OCI-LY3 (cell line): ENCODE data around the gene CENPM.

Source experiments
- H2AFZ ChIP-seq: fragments of 200-600, 300-600 bp; shearing (Covaris generic); 2 replicates; pipeline ENCODE4 v1.6.0; 2014; ENCODE audit warnings: antibody characterized with exemption, low read depth, low read length
- H3K27ac ChIP-seq: fragments of 200-600, 300-600 bp; sonication (generic); 2 replicates; pipeline ENCODE4 v1.5.1; 2014; ENCODE audit warnings: mild to moderate bottlenecking, low read length, moderate library complexity, mixed read lengths
- H3K27me3 ChIP-seq: fragments of 200-600, 300-600 bp; sonication (generic); 2 replicates; pipeline ENCODE4 v1.6.1; 2014; ENCODE audit warnings: low read depth, low read length, mixed read lengths
- H3K36me3 ChIP-seq: fragments of 200-600, 300-600 bp; sonication (generic); replicated peaks from 2 replicates; pipeline ENCODE3; 2014; ENCODE audit warnings: low read depth, low read length, mixed read lengths
- H3K4me1 ChIP-seq: fragments of 300-600, 200-600 bp; sonication (generic); 2 replicates; pipeline ENCODE4 v1.6.1; 2014; ENCODE audit warnings: low read length, mixed read lengths
- H3K4me2 ChIP-seq: fragments of 200-600, 300-600 bp; sonication (generic); 2 replicates; pipeline ENCODE4 v1.6.1; 2014; ENCODE audit warnings: low read length, mixed read lengths
- H3K4me3 ChIP-seq: fragments of 300-600, 200-600 bp; sonication (generic); 2 replicates; pipeline ENCODE4 v1.5.1; 2014; ENCODE audit warnings: antibody characterized with exemption, mild to moderate bottlenecking, low read length, moderate library complexity
- H3K79me2 ChIP-seq: fragments of 300-600, 200-600 bp; shearing (Covaris generic); 2 replicates; pipeline ENCODE4 v1.6.1; 2014; ENCODE audit warnings: mild to moderate bottlenecking, low read length, mixed read lengths
- H3K9ac ChIP-seq: fragments of 300-600, 200-600 bp; shearing (Covaris generic); 2 replicates; pipeline ENCODE4 v1.6.0; 2014; ENCODE audit warnings: mild to moderate bottlenecking, low read length, moderate library complexity
- H3K9me3 ChIP-seq: fragments of 200-600, 300-600 bp; shearing (Covaris generic); 2 replicates; pipeline ENCODE4 v1.6.1; 2014; ENCODE audit warnings: low read length, mixed read lengths; ENCODE audit not compliant: insufficient read depth
- H4K20me1 ChIP-seq: fragments of 200-600, 300-600 bp; sonication (generic); 2 replicates; pipeline ENCODE4 v1.6.1; 2016; ENCODE audit warnings: low read length, mixed read lengths; ENCODE audit not compliant: insufficient read depth
- CTCF ChIP-seq: fragments of 200-600, 300-600 bp; sonication (generic); IDR thresholded peaks from 2 replicates; pipeline ENCODE4 v1.5.1; 2014; ENCODE audit warnings: antibody characterized with exemption, low read length, low read depth
- EZH2phosphoT487 ChIP-seq: fragments of 200-600 bp; shearing (Covaris generic); IDR thresholded peaks from 2 replicates; pipeline ENCODE4 v1.6.1; 2018; ENCODE audit warnings: antibody characterized with exemption, mixed run types, low read depth

Gene CENPM

GRCh38 chr22:41919357-41920224, 27.4 kb downstream of the CENPM start:
- Histone ChIP-seq H3K4me3 (peak overlapping the region; percentile 81), H3K9me3 (no peaks in the 10 kb centered on the region), H3K79me2 (no peaks in the 10 kb centered on the region), H3K4me2 (peak overlapping the region; percentile 99), H4K20me1 (no peaks in the 10 kb centered on the region), H3K4me1 (peaks cover 70% of the 10 kb centered on the region), H3K27me3 (peaks cover 15% of the 10 kb centered on the region; the same call in 1 of the 2 replicates), H3K27ac (peak overlapping the region; percentile 70), H2AFZ (0 out of 2 replicates have a peak overlapping the region, but pooled peaks have one; percentile 8), H3K9ac (peak overlapping the region; percentile 69), H3K36me3 (no peaks in the 10 kb centered on the region)
- TF ChIP-seq CTCF (peak; percentile 5; the same call in 1 of the 2 replicates), EZH2phosphoT487 (no peak)

- H4K20me1 ChIP-seq: no peaks in the 10 kb centered on the region
- H3K79me2 ChIP-seq: no peaks in the 10 kb centered on the region
- TF ChIP-seq EZH2phosphoT487 (no peak), CTCF (no peak)
- H3K9me3 ChIP-seq: no peaks in the 10 kb centered on the region
- no peaks in the 10 kb centered on the region for H3K36me3 ChIP-seq
- peak overlapping the region; percentile 99 for H3K4me2 ChIP-seq
- H3K9ac ChIP-seq: peak overlapping the region; percentile 69; the same call in 1 of the 2 replicates
- peak overlapping the region; percentile 81 for H3K4me3 ChIP-seq
- H3K4me1 ChIP-seq: peaks cover 64% of the 10 kb centered on the region
- H2AFZ ChIP-seq: no peak overlapping the region
- peaks cover 15% of the 10 kb centered on the region; the same call in 1 of the 2 replicates for H3K27me3 ChIP-seq
- no peak overlapping the region for H3K27ac ChIP-seq
Measured at GRCh38 chr22:41917903-41918791, 28.8 kb downstream of the CENPM start.

GRCh38 chr22:41917375-41917902, 29.5 kb downstream of the CENPM start:
- Histone ChIP-seq H3K27me3 (peaks cover 15% of the 10 kb centered on the region; the same call in 1 of the 2 replicates), H3K36me3 (no peaks in the 10 kb centered on the region), H2AFZ (no peak overlapping the region), H3K9ac (no peak overlapping the region), H3K4me2 (peak overlapping the region; percentile 99), H3K4me1 (peaks cover 57% of the 10 kb centered on the region), H3K27ac (no peak overlapping the region), H3K9me3 (no peaks in the 10 kb centered on the region), H3K4me3 (peak overlapping the region; percentile 81), H3K79me2 (no peaks in the 10 kb centered on the region), H4K20me1 (no peaks in the 10 kb centered on the region)
- TF ChIP-seq CTCF (no peak), EZH2phosphoT487 (no peak)
